GM18511 (cell line): ENCODE measurements around the gene RGS6.

ENCODE experiments used
- ATAC-seq: cut with Tn5 transposase; IDR thresholded peaks from one replicate; pipeline ENCODE4 v1.9.1; 2021; ENCODE audit warnings: mild to moderate bottlenecking, moderate library complexity; ENCODE audit not compliant: unreplicated experiment

RGS6 gene

GRCh38 chr14:72488514-72488913 is 556.3 kb downstream of the RGS6 start:
- ATAC-seq = no peak

GRCh38 chr14:72492196-72492595 is 560.0 kb downstream of the RGS6 start:
- ATAC-seq = no peak

DNA sequence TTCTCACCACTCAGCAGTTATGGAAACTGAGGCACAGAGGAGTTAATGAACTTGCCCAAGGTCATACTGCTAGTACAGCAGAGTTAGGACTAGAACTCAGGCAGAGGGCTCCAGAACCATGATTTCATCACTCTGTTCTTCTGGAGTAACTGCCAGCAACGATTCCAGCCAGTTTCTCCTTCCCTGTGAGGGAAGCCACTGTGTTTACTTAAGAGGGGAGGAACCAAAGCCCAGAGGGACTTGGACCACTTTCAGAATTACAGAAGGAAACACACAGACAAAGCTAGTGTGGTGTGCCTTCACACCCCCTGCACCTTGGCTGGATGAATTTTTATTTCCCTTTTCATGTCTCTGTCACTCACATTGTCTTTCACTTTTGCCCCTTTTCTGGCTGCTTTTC is 563.4 kb downstream of the RGS6 start:
- no peak for ATAC-seq

- ATAC-seq = no peak
Observed at GRCh38 chr14:72498646-72499045, 566.4 kb downstream of the RGS6 start.

- ATAC-seq = no peak
Observed at GRCh38 chr14:72499746-72500145, 567.5 kb downstream of the RGS6 start.

GRCh38 chr14:72500234-72500838 is 568.1 kb downstream of the RGS6 start:
- no peak for ATAC-seq

DNA sequence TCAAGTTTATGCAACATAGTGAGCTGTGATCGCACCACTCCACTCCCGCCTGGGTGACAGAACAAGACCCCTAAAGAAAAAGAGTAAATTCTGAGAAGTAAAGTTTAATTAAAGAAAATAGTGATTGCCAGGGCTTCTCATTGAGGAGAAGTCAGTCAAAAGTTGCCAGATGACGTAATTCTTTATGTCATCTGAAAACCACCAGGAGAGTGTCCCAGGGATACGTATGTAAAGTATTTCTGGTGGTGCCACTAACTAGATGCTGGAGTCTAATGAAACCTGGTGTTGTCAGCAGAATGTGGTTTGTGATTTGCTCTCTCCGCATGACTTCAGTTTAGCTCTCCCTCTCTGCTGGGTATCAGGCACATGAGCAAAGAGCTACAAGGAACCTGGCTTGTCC is 569.2 kb downstream of the RGS6 start:
- no peak for ATAC-seq

DNA sequence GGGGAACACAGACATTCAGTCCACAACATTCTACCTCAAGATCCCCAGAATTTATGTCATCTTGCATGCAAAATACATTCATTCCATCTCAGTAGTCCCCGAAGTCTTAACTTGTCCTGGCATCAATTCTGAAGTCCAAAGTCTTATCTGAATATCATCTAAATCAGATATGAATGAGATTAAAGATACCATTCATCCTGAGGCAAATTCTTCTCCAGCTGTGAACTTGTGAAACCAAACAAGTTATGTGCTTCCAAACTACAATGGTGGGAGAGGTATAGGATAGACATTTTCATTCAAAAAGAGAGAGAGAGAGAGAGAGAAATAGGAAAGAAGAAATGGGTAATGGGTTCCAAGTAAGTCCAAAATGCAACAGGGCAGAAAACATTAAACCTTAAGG is 571.0 kb downstream of the RGS6 start:
- no peak for ATAC-seq

- ATAC-seq = no peak
Observed at GRCh38 chr14:72503696-72504368, 571.6 kb downstream of the RGS6 start.

DNA sequence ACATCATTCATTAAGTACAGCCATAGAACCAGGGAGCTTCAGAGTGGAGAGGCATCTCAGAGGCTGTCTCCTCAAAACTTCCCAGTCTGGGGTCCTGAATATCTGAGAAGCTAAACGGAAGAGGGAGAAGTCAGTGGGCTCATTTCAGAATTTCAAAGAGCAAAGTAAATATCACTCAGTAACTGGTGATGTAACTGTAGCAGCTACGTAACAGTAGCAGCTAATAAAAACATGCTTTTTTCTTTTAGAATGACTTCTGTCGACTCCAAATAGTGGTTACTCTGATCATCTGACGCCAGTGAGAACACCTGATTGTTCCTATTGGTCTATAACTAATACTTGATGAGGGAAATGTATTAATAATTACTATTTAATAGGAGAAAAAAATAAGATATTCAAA is 578.3 kb downstream of the RGS6 start:
- no peak for ATAC-seq

DNA sequence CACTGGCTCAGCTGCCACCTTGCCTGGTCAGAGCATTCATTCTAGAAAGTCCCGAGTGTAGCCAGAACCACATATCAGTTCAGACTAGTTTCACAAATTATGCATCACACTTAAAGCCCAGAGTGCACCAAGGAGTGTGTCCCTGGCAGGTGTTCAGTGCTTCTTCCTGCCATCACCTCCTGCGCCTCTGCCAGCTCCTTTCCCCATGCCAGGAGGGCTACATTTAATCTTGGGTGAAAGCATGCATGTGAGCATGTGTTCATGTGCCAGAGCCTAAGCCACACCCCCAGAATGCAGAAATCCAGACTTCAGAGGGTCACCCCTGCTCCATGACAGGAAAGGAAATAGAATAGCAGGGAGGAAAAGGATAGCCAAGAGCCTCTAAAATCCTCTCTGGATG is 580.1 kb downstream of the RGS6 start:
- no peak for ATAC-seq

GRCh38 chr14:72512925-72513324 is 580.7 kb downstream of the RGS6 start:
- no peak for ATAC-seq

- no peak for ATAC-seq
Observed at GRCh38 chr14:72513346-72513745, 581.1 kb downstream of the RGS6 start.

DNA sequence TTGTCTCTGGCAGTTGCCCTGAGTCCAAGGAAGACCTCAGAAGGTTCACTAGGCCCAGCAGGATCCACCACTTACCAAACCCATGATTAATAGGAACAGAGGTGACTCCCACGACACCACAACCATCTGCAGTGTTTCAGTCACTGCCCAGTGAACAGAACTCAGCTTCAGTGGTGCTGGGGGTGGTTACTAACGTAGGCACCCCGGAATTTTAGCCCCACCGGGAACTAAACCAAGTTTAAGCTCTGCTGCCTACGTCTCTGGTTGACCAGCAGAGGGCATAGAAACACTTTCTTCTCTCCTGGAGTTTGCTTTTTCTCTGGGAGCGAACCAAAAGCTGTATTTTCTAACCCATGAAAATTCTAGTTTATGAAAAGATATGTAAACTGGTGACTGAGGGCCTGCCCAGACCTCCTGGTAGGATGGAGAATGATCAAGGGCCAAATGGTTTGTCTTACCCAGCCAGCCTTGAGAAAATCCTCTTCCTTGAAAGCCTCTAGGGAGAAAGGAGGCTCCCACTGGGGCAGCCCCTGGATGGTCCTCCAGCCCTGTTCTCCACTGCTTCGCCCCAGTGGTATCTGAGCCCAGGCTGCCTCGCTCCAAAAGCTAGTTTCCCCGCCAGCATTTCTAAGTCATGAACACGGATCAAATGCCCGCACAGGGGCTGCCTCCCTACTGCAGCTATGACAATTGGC is 581.9 kb downstream of the RGS6 start:
- ATAC-seq = no peak

GRCh38 chr14:72514660-72515025 is 582.4 kb downstream of the RGS6 start:
- ATAC-seq = no peak

- no peak for ATAC-seq
Observed at GRCh38 chr14:72515779-72516770, 583.8 kb downstream of the RGS6 start.

- ATAC-seq = no peak
Observed at GRCh38 chr14:72516936-72517700, 584.9 kb downstream of the RGS6 start.

GRCh38 chr14:72517736-72518135 is 585.5 kb downstream of the RGS6 start:
- no peak for ATAC-seq

DNA sequence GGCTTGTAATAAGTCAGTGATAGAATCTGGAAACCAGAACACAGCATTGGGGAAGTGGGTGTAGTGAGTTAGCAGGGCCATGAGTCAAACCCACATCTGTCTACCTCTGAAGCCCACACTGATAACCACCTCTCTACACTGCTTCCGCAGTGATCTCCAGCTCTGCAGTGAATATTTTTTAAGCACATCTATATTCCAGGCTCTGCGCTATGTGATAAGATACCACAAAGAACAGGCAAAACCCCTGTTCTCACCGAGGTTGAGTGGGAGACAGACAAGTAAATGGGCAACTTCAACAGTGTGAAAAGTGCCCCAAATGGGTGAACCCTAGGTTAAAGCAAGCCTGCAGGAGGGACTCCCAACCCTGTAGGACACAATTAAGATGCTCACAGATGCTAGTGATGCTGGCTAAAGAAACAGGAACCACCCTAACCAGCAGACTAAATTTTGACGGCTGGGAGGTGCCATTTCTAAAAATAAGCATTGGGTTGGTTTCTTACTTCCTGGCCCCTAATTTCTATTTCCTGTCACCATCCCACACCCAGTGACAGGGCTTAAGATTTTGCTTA is 586.7 kb downstream of the RGS6 start:
- ATAC-seq = peak; percentile 79

GRCh38 chr14:72519543-72519942 is 587.3 kb downstream of the RGS6 start:
- ATAC-seq = peak; percentile 7
